HG03108 (cell line): Measurements from ENCODE around the gene FAM187B.
"Not testable (repeated sequence)": the region's sequence is repeated elsewhere in the genome, so short reads cannot be mapped to it uniquely, and the experiment has no call there.

Source experiments
- ATAC-seq: cut with Tn5 transposase; IDR thresholded peaks from one replicate; pipeline ENCODE4 v1.9.1; 2021; ENCODE audit warnings: moderate library complexity; ENCODE audit not compliant: unreplicated experiment

FAM187B gene

GRCh38 chr19:35236638-35237400 lies 8.3 kb upstream of the FAM187B start:
- ATAC-seq, result no peak

DNA sequence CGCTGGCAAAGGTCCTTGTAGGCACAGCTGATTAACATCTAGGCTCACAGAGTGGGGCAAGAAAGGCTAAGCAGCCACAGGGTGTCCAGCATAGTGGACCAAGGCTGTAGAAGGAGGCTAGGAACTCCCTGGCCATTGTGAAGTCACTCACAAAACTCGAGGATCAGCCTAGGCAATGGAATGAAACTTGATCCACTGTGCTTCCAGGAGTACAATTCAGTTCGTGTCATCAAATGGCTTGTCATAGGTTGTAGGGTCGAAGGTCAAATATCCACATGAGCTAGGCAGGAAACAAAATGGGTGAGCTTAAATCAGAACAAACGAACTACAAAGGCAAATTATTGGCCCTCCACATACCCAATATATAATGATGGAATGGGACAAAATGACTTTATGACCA lies 4.4 kb upstream of the FAM187B start:
- ATAC-seq, result no peak

DNA sequence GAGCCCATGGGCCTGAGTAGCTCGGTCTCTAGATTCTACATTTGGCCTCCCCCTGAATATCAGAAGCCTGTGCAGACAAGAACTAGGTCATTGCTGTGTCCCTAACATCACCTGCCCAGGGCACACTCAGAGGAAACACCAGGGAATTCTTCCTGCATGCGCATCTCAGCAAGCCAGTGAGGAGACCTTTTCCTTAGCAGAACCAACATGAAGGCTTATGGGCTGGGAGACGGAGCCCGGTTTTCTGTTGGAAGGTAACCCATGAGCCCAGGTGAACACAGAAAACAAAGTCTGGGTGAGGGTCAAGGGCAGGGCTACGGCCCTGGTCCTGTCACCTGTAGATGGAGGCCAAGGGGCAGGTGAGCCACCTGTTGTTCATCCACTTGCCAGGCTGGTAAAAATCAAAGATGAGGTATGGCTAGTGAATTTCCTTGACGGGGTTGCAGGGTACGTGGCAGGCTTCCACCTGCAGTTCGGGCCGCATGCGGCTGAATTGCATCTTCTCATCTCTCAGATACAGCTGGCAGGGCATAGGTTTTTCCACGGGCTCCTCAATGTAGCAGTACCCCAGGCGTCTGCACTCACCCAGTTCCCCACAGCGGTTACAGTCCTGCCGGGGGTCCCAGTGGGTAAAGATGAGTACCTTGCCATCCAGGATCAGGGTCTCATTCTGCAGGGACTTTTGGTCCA lies 3.6 kb upstream of the FAM187B start:
- no peak for ATAC-seq

DNA sequence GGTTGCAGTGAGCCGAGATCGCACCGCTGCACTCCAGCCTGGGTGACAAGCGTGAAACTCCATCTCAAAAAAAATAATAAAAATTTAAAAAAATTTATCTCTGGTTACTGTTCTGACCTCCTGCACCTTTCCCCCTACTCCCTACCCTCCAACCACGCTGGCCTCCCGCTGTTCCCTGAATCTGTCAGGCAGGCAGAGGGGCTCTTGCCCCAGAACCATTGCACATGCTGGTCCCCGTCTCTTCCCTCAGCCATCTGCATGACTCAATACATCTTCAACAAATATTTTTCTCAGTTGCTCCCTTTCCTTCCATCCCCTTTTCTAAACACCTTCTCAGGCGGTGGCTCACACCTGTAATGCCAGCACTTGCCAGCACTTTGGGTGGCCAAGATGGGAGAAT lies 1.1 kb upstream of the FAM187B start:
- ATAC-seq, result no peak

DNA sequence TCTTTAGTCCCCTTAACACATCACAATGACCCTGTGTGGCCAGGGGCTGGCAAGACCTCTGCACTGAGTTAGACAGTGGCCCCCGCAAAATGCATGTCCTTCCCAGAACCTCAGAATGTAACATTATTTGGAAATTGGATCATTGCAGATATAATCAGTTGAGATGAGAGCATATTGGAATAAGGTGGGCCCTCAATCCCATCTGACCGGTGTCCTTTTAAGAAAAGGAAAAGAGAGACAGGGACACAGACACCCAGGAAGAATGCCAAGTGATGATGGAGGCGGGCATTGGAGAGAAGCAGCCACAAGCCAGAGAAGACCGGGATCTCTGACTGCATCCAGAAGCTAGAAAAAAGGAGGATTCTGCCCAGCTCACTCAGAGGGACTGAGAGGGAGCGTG lies 1.8 kb downstream of the FAM187B start:
- ATAC-seq, result no peak

GRCh38 chr19:35225951-35226350 lies 2.6 kb downstream of the FAM187B start:
- no peak for ATAC-seq

DNA sequence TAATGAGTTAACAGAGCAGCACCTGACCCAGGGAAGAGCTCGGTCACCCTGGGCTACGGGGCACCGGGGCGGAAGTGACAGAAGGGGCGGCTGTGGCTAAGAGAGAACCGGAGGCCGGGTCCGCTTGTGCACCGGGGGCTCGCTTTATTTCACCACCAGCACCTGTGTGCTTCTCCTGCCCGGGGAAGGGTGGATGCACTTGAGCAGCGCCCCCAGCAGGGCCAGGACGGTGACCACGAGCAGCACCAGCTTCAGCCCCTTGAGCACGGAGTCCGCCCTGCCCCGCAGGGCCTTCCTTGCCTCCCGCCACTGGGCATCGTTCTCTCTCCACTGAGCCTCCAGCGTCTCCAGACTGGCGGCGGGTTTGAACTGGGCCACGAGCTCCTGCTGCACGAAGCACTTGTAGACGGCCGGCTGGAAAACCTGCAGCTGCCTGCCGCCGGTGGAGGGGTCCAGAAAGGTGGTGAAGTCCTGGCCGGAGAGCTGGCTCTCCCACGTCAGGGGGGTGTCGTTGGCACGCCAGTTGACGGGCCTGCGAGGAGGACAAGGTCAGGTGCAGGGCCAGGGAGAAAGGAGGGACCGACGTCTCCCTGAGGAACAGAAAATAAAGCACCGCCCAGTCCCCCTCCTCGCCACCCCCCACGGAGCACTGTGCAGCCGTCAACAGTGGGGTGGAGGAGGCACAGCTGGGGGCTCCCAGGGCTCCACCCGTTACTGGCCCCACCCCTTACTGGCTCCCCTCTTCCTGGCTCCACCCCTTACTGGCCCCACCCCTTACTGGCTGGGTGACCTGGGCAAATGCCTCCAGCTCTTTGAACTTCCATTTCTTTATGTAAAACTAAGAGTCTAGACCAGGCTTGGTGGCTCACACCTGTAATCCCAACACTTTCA lies 3.6 kb downstream of the FAM187B start:
- ATAC-seq, result no peak

GRCh38 chr19:35223862-35224505 lies 4.6 kb downstream of the FAM187B start:
- no peak for ATAC-seq

GRCh38 chr19:35223084-35223790 lies 5.3 kb downstream of the FAM187B start:
- no peak for ATAC-seq

- ATAC-seq, result no peak
Observed at GRCh38 chr19:35222373-35223015, 6.0 kb downstream of the FAM187B start.

DNA sequence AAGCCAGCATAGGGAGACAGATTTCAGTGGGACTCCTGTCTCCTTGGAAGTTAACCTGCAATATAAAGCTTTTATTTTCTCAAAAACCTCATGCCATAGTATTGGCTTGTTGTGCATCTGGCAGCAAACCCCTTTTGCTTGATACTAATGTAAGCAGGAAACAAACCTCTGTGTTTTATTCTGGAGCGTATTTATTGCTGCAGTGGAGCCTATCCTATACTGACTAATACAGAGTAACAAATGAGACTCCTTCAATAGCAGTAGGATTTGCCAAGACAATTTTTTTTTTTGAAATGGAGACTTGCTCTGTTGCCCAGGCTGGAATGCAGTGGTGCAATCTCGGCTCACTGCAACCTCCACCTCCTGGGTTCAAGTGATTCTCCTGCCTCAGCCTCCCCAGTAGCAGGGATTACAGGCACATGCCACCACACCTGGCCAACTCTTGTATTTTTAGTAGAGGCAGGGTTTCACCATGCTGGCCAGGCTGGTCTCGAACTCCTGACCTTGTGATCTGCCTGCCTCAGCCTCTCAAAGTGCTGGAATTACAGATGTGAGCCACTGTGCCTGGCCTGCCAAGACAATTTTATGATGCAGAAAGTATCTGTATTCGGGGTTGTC lies 7.5 kb downstream of the FAM187B start:
- not testable (repeated sequence) for ATAC-seq

GRCh38 chr19:35220315-35220921 lies 8.1 kb downstream of the FAM187B start:
- ATAC-seq, result no peak

- no peak for ATAC-seq
Observed at GRCh38 chr19:35219008-35219407, 9.5 kb downstream of the FAM187B start.

DNA sequence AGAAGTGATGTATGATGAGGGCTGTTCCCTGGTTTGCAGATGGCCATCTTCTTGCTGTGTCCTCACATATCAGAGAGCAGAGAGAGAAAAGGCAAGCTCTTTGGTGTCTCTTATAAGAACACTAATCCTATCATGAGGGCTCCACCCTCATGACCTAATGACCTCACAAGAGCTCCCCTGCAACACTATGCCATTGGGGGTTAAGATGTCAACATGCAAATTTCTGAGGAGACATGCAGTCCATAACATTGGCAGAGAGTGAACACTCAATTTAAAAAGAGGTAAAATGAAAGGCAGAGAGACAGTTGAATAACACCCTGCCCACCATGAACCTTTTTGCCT lies 10.9 kb downstream of the FAM187B start:
- no peak for ATAC-seq

GRCh38 chr19:35216833-35217648 lies 11.5 kb downstream of the FAM187B start:
- no peak for ATAC-seq

DNA sequence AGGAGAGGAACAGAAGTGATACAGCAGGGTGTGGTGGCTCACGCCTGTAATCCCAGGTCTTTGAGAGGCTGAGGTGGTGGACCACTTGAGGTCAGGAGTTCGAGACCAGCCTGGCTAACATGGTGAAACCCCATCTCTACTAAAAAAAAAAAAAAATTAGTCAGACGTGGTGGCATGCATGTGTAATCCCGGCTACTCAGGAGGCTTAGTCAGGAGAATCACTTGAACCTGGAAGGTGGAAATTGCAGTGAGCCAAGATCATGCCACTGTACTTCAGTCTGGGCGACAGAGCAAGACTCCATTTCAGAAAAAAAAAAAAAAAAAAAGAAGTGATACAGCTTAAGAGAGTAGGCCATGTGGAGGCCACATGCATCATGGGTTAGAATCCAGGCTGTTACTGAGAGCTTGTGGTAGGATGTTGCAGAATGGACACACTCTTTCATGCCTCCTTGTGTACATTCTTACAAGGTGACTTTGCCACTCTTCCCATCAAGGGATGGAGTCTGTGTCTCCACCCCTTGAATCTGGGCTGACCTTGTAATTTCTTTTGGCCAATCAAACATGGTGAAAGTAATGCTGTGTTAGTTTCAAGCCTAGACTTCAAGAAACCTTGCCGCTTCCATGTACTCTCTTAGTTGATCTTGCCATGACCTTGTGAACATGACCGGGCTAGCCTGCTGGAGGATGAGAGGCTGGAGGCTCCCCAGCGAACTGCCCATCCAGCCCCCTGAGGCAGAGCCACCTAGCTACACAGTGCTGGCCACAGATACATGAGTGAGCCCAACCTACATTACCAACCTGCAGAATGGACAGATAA lies 12.3 kb downstream of the FAM187B start:
- no peak for ATAC-seq

DNA sequence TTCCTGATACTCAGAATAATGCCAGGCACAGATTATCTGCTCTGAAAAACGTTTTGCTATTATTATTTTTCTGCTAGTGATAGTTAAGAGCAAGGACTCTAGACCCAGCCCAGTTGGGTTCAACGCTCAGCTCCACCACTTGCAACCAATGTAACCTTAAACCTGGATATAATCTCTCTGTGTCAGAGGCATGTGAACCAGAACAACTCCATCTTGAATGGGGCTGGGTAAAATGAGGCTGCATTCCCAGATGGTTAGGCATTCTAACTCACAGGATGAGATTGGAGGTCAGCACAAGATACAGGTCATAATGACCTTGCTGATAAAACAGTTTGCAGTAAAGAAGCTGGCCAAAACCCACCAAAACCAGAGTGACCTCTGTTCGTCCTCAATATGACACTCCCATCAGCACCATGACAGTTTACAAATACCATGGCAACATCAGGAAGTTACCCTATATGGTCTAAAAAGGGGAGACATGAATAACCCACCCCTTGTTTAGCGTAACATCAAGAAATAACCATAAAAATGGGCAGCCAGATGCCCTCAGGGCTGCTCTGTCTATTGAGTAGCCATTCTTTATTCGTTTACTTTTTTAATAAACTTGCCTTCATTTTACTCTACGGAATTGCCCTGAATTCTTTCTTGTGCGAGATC lies 13.6 kb downstream of the FAM187B start:
- ATAC-seq, result no peak
